A549 (cell line): ENCODE results near the gene MRAS. TPM values are rescaled to one million over a fixed set of nuclear protein-coding genes. Genes with fewer than 3 reads are reported as not detected.

Experiments used
- ATAC-seq, 2 experiments: fragments of 200-7000 bp in 1 of 2; fragments of >200 bp in 1 of 2; cut with Nextera tagmentation in 1 of 2; cut with Tn5 transposase in 1 of 2; 3 replicates each; pipeline versions ENCODE4 v1.8.0 to v1.9.1; 2018 to 2020; ENCODE audit warnings: mild to moderate bottlenecking in 1 of 2, moderate library complexity in 1 of 2
- CTCF ChIA-PET: fragments of 300-600 bp; sonication (Branson Sonifier 250); formaldehyde crosslinking; extraction: SDS; loops from one replicate; lab custom pipeline; 2021; ENCODE audit warnings: antibody characterized with exemption, inconsistent platforms; lab: Yijun Ruan, JAX
- POLR2A ChIA-PET: fragments of 350-600 bp; formaldehyde crosslinking; extraction: SDS; loops from one replicate; lab custom pipeline; 2021; ENCODE audit warnings: antibody characterized with exemption, inconsistent platforms; lab: Yijun Ruan, JAX
- DNase-seq, 2 experiments: peaks; one replicate each; pipeline versions ENCODE4 v3.0.0 to v3.0.0-alpha.2; 2011 to 2016; ENCODE audit warnings: low read depth in 1 of 2, low spot score in 1 of 2
- FAIRE-seq: peaks from 2 replicates; lab custom pipeline; 2011; peaks lifted over from hg19 to GRCh38; lab: Jason Lieb, UNC
- H3K27ac ChIP-seq, 2 experiments: fragments of >200 bp; sonication (Bioruptor Twin); formaldehyde crosslinking; 3 replicates each; pipeline ENCODE4 v1.5.1; 2016 to 2017
- H3K4me1 ChIP-seq: fragments of >200 bp; sonication (Bioruptor Twin); formaldehyde crosslinking; 3 replicates; pipeline ENCODE4 v1.6.1; 2016
- H3K4me2 ChIP-seq: fragments of >200 bp; sonication (Bioruptor Twin); formaldehyde crosslinking; 3 replicates; pipeline ENCODE4 v1.6.1; 2016
- H3K4me3 ChIP-seq: fragments of >200 bp; sonication (Bioruptor Twin); formaldehyde crosslinking; 3 replicates; pipeline ENCODE4 v1.5.1; 2016
- H3K9me3 ChIP-seq: fragments of >200 bp; sonication (Bioruptor Twin); formaldehyde crosslinking; 3 replicates; pipeline ENCODE4 v1.6.1; 2016
- BHLHE40 ChIP-seq: IDR thresholded peaks from 2 replicates; pipeline ENCODE4 v1.6.1; 2012; ENCODE audit warnings: low read depth, low read length, inconsistent platforms
- EP300 ChIP-seq, 2 experiments: fragments of >200 bp; sonication (Bioruptor Twin); formaldehyde crosslinking; IDR thresholded peaks; 2 replicates in 1 of 2; 3 replicates in 1 of 2; pipeline ENCODE4 v1.6.1; 2016 to 2017
- FOSB ChIP-seq: fragments of 250-450 bp; sonication (Bioruptor Pico); IDR thresholded peaks from 2 replicates; pipeline ENCODE4 v1.5.0; 2020; ENCODE audit warnings: mild to moderate bottlenecking, moderate library complexity
- HDAC2 ChIP-seq: fragments of 200-600 bp; sonication (generic); IDR thresholded peaks from 2 replicates; pipeline ENCODE4 v1.6.1; 2016
- HOXA7 ChIP-seq: fragments of 250-450 bp; sonication (Bioruptor Pico); IDR thresholded peaks from 2 replicates; pipeline ENCODE4 v1.5.0; 2020; ENCODE audit warnings: mild to moderate bottlenecking, moderate library complexity
- KDM1A ChIP-seq: fragments of 200-600 bp; sonication (generic); IDR thresholded peaks from 2 replicates; pipeline ENCODE4 v1.6.1; 2016; ENCODE audit warnings: low read depth, mild to moderate bottlenecking
- MAFK ChIP-seq: fragments of 450-650 bp; IDR thresholded peaks from 2 replicates; pipeline ENCODE4 v1.6.1; 2014; ENCODE audit not compliant: partially characterized antibody
- MAZ ChIP-seq: fragments of 150-350 bp; IDR thresholded peaks from 2 replicates; pipeline ENCODE4 v1.6.1; 2014; ENCODE audit warnings: antibody characterized with exemption, low read depth, low read length, borderline replicate concordance
- MYC ChIP-seq: IDR thresholded peaks from 2 replicates; pipeline ENCODE4 v1.6.1; 2012; ENCODE audit warnings: mild to moderate bottlenecking, inconsistent platforms, low read length, improper control_type of control experiment, borderline replicate concordance
- NFE2L2 ChIP-seq: fragments of 150-350 bp; conservative IDR thresholded peaks from 2 replicates; pipeline ENCODE4 v1.6.1; 2014; ENCODE audit warnings: low read length
- NR3C1 ChIP-seq: fragments of >200 bp; sonication (Bioruptor Twin); formaldehyde crosslinking; IDR thresholded peaks from 3 replicates; pipeline ENCODE4 v1.6.1; 2017
- RARB ChIP-seq: fragments of 250-450 bp; sonication (Bioruptor Pico); IDR thresholded peaks from 2 replicates; pipeline ENCODE4 v1.8.0; 2021; ENCODE audit warnings: mild to moderate bottlenecking, moderate library complexity
- RCOR1 ChIP-seq: fragments of 150-350 bp; IDR thresholded peaks from 2 replicates; pipeline ENCODE4 v1.6.1; 2014; ENCODE audit warnings: antibody characterized with exemption, low read length, low read depth
- RFX5 ChIP-seq: fragments of 450-650 bp; IDR thresholded peaks from 2 replicates; pipeline ENCODE4 v1.7.1; 2014; ENCODE audit warnings: antibody characterized with exemption, mild to moderate bottlenecking, moderate library complexity
- TFCP2L1 ChIP-seq: fragments of 250-450 bp; sonication (Bioruptor Pico); IDR thresholded peaks from 2 replicates; pipeline ENCODE4 v1.5.0; 2021; ENCODE audit warnings: mild to moderate bottlenecking
- ZNF302 ChIP-seq: fragments of 250-450 bp; sonication (Bioruptor Pico); IDR thresholded peaks from 2 replicates; pipeline ENCODE4 v1.9.0; 2021; ENCODE audit warnings: inconsistent platforms, mild to moderate bottlenecking, moderate library complexity
- ZSCAN20 ChIP-seq: fragments of 250-450 bp; sonication (Bioruptor Pico); IDR thresholded peaks from 2 replicates; pipeline ENCODE4 v1.8.0; 2022; ENCODE audit warnings: mild to moderate bottlenecking, moderate library complexity
- WGBS: methylation state at CpG from one replicate; pipeline ENCODE4 v1.1.6; 2017; ENCODE audit errors: missing lambda C conversion rate; 5-methylcytosine and 5-hydroxymethylcytosine counted together
- polyA plus RNA-seq, 4 experiments: library from polyadenylated mRNA; depleted of rRNA in 3 of 4; stranded (reverse); fragments of >200 nt; fragmentation: RNase III in 1 of 4; extraction: RNeasy Plus Mini Kit Qiagen cat#74134 plus additional on column Dnase treatment in 1 of 4; gene quantifications; 2 replicates in 3 of 4; 3 replicates in 1 of 4; pipeline ENCODE4 v1.2.3, GENCODE V29; 2011 to 2017
- TF ChIP-seq, protein P1 (sequence below): fragments of 200-600 bp; sonication (generic); IDR thresholded peaks from 2 replicates; pipeline ENCODE4 v1.6.1; 2016; ENCODE audit warnings: antibody characterized with exemption, mild to moderate bottlenecking, moderate library complexity
- TF ChIP-seq, protein P2 (sequence below): fragments of >200 bp; sonication (Bioruptor Twin); formaldehyde crosslinking; IDR thresholded peaks from 3 replicates; pipeline ENCODE4 v1.6.1; 2016
- TF ChIP-seq, protein P3 (sequence below): fragments of >200 bp; sonication (Bioruptor Twin); formaldehyde crosslinking; IDR thresholded peaks from 3 replicates; pipeline ENCODE4 v1.5.1; 2016
- TF ChIP-seq, protein P4 (sequence below): IDR thresholded peaks from 2 replicates; pipeline ENCODE4 v1.6.1; 2012

The MRAS gene
- polyA plus RNA-seq, 2 of the 4 experiments (the other 2 are of a cell fraction) = 11.2 to 15.0 TPM

GRCh38 chr3:138334608-138335007 is 13.8 kb upstream of the MRAS start:
- POLR2A ChIA-PET = no interaction called here
- no peak for TF ChIP-seq ZSCAN20 (CRISPR knock-in tag)
- Histone ChIP-seq H3K27ac (no peak overlapping the region), H3K4me1 (no peaks in the 10 kb centered on the region), H3K4me2 (no peak overlapping the region), H3K4me3 (no peak overlapping the region), H3K9me3 (no peaks in the 10 kb centered on the region)
- 66% methylated on average over 4 of the region's 4 CpGs for whole genome bisulfite sequencing
- FAIRE-seq (no peak), DNase-seq (no peak), ATAC-seq (no peak)
- CTCF ChIA-PET = interaction anchor here (0.7 to 1.8 kb wide), 5 partner anchors 9 to 155 kb away, joined by 3 to 6 read pairs (median 3); partner anchors contain the start of gene MRAS

GRCh38 chr3:138336454-138336999 is 11.9 kb upstream of the MRAS start:
- H3K27ac ChIP-seq = no peak overlapping the region
- 73% methylated on average over 4 of the region's 4 CpGs for WGBS
- ChIA-PET CTCF (interaction anchor here (0.8 to 1.4 kb wide), 8 partner anchors 8 to 587 kb away, joined by 3 to 4 read pairs (median 3); partner anchors contain the start of gene MRAS), POLR2A (interaction anchor here (0.7 kb wide), 1 partner anchor 19 kb away, joined by 7 read pairs; no protein-coding TSS in a partner anchor)
- H3K4me2 ChIP-seq = no peak overlapping the region
- no peaks in the 10 kb centered on the region for H3K9me3 ChIP-seq
- FAIRE-seq (no peak), DNase-seq (no peak), ATAC-seq (no peak)
- no peaks in the 10 kb centered on the region for H3K4me1 ChIP-seq
- H3K4me3 ChIP-seq = no peak overlapping the region
- TF ChIP-seq ZSCAN20 (CRISPR knock-in tag) = no peak
- no peak for TF ChIP-seq HOXA7 (CRISPR knock-in tag)
- TF ChIP-seq NR3C1 = no peak
- no peak for TF ChIP-seq BHLHE40
- TF ChIP-seq, protein P1, sequence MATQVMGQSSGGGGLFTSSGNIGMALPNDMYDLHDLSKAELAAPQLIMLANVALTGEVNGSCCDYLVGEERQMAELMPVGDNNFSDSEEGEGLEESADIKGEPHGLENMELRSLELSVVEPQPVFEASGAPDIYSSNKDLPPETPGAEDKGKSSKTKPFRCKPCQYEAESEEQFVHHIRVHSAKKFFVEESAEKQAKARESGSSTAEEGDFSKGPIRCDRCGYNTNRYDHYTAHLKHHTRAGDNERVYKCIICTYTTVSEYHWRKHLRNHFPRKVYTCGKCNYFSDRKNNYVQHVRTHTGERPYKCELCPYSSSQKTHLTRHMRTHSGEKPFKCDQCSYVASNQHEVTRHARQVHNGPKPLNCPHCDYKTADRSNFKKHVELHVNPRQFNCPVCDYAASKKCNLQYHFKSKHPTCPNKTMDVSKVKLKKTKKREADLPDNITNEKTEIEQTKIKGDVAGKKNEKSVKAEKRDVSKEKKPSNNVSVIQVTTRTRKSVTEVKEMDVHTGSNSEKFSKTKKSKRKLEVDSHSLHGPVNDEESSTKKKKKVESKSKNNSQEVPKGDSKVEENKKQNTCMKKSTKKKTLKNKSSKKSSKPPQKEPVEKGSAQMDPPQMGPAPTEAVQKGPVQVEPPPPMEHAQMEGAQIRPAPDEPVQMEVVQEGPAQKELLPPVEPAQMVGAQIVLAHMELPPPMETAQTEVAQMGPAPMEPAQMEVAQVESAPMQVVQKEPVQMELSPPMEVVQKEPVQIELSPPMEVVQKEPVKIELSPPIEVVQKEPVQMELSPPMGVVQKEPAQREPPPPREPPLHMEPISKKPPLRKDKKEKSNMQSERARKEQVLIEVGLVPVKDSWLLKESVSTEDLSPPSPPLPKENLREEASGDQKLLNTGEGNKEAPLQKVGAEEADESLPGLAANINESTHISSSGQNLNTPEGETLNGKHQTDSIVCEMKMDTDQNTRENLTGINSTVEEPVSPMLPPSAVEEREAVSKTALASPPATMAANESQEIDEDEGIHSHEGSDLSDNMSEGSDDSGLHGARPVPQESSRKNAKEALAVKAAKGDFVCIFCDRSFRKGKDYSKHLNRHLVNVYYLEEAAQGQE = no peak

DNA sequence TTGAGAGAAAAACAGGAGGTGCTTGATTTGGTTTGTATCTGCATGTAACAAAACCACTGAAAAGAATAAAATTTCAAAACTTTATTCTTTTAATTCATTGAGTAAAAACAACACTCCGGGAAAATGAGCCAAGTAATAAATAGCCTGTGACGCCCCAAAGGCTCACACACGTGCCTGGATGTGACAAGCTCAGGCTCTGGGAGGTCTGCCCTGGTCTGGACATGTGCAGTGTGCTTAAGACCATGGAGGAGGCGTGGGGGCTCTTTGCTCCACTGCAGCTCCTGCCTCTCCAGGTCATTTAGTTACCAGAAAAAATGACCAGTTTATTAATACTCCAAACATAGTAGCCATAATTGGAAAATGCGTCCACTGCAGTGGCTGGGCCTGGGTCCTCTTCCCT is 10.1 kb upstream of the MRAS start:
- ChIA-PET CTCF (interaction anchor here (0.7 to 2.0 kb wide), 4 partner anchors 9 to 239 kb away, joined by 3 to 6 read pairs (median 4); no protein-coding TSS in a partner anchor), POLR2A (no interaction called here)
- Histone ChIP-seq H3K27ac (no peak overlapping the region), H3K9me3 (no peaks in the 10 kb centered on the region), H3K4me2 (no peak overlapping the region), H3K4me3 (no peak overlapping the region), H3K4me1 (no peaks in the 10 kb centered on the region)
- no peak for FAIRE-seq
- no peak for DNase-seq
- 30% methylated on average over 5 of the region's 5 CpGs for WGBS
- TF ChIP-seq, protein P2, sequence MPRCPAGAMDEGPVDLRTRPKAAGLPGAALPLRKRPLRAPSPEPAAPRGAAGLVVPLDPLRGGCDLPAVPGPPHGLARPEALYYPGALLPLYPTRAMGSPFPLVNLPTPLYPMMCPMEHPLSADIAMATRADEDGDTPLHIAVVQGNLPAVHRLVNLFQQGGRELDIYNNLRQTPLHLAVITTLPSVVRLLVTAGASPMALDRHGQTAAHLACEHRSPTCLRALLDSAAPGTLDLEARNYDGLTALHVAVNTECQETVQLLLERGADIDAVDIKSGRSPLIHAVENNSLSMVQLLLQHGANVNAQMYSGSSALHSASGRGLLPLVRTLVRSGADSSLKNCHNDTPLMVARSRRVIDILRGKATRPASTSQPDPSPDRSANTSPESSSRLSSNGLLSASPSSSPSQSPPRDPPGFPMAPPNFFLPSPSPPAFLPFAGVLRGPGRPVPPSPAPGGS = no peak
- TF ChIP-seq MYC = no peak
- no peak for ATAC-seq

GRCh38 chr3:138338811-138339210 is 9.6 kb upstream of the MRAS start:
- FAIRE-seq (no peak), ATAC-seq (no peak), DNase-seq (no peak)
- Histone ChIP-seq H3K4me3 (no peak overlapping the region), H3K27ac (no peak overlapping the region), H3K9me3 (no peaks in the 10 kb centered on the region), H3K4me1 (no peaks in the 10 kb centered on the region), H3K4me2 (no peak overlapping the region)
- ChIA-PET POLR2A (no interaction called here), CTCF (interaction anchor here (0.7 to 2.0 kb wide), 4 partner anchors 9 to 239 kb away, joined by 3 to 6 read pairs (median 4); no protein-coding TSS in a partner anchor)
- 100% methylated on average over 3 of the region's 5 CpGs for WGBS
- TF ChIP-seq MAZ = no peak
- TF ChIP-seq EP300 (IDR thresholded peaks at IDR 0.05) = no peak
- TF ChIP-seq RARB (CRISPR knock-in tag) = no peak
- no peak for TF ChIP-seq MYC
- no peak for TF ChIP-seq MAFK
- no peak for TF ChIP-seq NFE2L2
- no peak for TF ChIP-seq RCOR1
- no peak for TF ChIP-seq ZSCAN20 (CRISPR knock-in tag)
- no peak for TF ChIP-seq RFX5
- TF ChIP-seq TFCP2L1 (CRISPR knock-in tag) = no peak
- TF ChIP-seq KDM1A = no peak
- no peak for TF ChIP-seq FOSB
- TF ChIP-seq, protein P3, sequence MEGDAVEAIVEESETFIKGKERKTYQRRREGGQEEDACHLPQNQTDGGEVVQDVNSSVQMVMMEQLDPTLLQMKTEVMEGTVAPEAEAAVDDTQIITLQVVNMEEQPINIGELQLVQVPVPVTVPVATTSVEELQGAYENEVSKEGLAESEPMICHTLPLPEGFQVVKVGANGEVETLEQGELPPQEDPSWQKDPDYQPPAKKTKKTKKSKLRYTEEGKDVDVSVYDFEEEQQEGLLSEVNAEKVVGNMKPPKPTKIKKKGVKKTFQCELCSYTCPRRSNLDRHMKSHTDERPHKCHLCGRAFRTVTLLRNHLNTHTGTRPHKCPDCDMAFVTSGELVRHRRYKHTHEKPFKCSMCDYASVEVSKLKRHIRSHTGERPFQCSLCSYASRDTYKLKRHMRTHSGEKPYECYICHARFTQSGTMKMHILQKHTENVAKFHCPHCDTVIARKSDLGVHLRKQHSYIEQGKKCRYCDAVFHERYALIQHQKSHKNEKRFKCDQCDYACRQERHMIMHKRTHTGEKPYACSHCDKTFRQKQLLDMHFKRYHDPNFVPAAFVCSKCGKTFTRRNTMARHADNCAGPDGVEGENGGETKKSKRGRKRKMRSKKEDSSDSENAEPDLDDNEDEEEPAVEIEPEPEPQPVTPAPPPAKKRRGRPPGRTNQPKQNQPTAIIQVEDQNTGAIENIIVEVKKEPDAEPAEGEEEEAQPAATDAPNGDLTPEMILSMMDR = no peak
- no peak for TF ChIP-seq HDAC2
- TF ChIP-seq, protein P4, sequence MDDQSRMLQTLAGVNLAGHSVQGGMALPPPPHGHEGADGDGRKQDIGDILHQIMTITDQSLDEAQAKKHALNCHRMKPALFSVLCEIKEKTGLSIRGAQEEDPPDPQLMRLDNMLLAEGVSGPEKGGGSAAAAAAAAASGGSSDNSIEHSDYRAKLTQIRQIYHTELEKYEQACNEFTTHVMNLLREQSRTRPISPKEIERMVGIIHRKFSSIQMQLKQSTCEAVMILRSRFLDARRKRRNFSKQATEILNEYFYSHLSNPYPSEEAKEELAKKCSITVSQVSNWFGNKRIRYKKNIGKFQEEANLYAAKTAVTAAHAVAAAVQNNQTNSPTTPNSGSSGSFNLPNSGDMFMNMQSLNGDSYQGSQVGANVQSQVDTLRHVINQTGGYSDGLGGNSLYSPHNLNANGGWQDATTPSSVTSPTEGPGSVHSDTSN = no peak
- no peak for TF ChIP-seq ZNF302 (CRISPR knock-in tag)
